ENCODE data around the gene KCNAB3.
"Not testable (repeated sequence)": the region's sequence is repeated elsewhere in the genome, so short reads cannot be mapped to it uniquely, and the experiment has no call there.

The KCNAB3 gene
- 13.6 to 17.5 reads per million in 2 donors for total RNA-seq

DNA sequence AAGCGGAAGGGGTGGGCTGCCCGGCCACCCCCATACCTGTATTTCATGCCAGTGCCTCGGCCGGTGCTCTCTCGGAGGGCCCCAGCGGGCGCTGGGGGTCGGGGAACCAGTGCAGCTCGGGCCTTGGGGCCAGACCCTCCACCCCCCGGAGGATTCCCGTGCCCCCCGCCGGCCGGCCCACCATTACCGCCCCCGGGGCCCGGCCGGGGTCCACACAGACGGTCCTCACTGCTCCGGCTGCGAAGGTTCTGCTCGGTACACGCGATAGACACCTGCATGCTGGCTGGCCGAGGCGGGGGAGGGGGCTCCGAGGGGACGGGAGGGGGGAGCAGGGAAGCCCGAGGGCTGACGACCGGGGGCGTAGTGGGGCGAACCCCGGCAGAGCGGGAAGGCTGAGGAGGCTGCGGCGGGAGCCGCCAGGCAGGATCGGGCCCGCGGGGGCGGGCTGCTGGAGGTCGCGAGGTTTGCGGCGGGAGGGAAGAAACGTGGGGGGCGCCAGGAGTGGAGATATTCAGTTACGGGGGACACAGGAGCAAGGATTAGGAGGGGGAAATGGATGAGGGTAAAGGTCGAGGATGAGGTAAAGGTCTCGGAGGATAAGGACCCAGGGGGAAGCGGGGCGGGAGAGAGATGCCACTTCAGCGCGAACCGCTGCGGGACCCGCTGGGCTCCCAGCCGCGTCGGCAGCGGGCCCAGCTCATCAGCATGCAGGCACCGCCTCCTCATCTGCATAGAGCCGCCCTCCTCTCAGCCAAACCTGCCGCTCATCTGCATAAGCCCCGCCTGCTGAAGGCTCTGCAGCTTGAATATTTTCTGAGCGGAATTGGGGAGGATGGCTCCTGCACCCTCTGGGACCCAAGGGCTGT is at the start of gene KCNAB3:
KCNAB3 (minus strand) TSS at position 699 of the 866 bp plus-strand sequence; CDS start at position 278, 421 bp downstream.
- no peak for DNase-seq

DNA sequence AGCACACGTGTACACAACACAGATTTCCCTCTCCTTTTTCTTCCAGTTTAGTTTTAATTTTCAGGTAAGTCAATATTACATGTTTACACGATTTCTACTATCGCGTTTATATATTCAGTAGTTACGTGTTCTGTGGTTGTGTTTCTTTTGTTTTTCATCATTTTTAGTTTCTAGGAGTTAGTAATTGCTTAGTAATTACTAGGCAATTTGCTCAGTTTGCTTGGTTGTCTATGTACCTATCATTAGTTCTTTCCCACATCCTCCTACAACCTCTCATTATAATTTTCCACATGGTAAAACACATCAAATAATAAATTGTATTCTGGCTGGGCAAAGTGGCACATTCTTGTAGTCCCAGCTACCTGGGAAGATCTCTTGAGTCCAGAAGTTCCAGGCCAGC is 48.1 kb upstream of the KCNAB3 start:
- no peak for DNase-seq

DNA sequence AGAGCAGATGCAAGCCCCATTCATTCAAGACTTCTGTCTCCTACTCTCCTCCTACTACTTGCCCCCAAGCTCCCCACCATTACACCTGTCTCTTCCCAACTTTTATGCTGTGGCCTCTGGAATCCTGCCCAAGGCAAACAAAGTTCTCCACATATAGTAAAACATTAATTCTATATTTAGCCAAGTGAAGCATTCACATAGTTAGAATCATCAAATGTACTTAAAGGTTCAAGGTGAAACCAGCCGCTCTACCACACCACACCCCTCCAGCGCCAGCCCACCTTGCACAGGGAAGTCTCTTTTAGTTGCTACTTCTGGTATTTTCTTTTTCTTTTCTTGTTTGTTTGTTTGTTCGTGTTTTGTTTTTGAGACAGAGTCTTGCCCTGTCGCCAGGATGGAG is 47.4 kb upstream of the KCNAB3 start:
- no peak for DNase-seq

DNA sequence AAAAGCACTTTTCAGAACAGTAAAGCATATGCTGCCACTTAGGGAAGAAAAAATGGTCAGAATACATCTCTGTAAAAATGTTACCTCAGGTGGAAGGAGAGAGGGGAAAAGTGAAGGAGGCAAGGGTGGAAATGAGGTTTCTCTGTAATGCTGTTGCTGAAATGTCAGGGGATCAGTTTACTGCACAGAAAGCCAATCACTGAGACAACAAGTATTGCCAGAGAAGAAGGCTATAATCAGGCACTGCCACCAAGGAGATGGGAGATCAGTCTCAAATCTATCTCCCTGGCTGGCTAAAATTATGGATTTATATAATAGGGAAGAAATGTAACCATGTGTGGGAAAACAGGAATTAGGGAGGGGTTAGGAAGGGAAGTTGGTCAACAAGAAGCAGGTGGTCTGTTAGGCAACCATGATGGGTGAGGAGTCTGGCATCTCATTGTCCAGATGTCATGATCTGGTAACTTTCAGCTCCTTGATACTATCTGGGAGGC is 45.0 kb upstream of the KCNAB3 start:
- DNase-seq, result no peak

DNA sequence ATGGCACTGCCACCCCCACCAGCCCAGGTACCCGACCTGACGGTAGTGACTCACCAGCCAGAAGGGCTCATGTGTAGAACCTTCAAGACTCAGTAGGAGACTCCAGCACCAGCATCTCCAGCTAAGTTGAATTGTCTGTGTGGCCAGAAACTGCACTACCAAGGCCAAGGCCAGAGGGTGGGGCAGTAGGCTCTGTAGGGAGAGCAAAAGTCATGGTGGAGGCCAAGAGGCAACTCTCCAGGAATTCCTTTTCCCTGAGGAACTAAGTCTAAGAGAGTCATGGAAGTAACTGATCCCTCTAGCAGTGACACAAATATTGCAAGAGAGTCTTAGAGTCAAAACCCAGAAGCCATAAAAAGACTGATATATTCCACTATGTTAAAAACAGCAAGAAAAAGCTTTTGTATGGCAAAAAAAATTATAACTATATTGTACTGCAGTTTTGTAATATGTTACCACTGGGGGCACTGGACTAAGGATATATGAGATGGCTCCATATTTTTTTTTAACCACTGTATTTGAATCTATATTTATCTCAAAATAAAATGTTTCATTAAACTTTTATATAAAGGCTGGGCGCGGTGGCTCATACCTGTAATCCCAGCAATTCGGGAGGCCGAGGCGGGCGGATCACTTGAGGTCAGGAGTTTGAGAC is 42.6 kb upstream of the KCNAB3 start:
- no peak for DNase-seq

DNA sequence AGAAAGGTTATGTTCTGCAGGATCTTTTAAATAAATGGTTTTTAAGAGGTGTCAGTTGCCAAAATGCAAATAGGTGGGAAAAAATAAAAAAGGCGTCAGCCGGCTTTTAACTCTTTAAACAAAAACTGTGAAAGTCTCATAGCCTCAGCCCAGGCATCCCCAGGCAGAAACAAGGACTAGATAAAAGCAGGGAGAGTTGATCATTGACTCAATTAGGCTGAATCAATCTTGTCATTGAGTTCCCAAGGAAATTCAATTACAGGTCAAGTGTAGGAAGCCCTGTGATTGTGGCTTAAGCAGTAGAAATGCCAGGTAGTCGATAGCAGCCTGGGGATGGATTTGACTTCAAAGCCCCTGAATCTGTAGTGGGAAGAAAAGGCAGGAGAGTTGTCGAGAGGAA is 42.0 kb upstream of the KCNAB3 start:
- DNase-seq, result no peak

DNA sequence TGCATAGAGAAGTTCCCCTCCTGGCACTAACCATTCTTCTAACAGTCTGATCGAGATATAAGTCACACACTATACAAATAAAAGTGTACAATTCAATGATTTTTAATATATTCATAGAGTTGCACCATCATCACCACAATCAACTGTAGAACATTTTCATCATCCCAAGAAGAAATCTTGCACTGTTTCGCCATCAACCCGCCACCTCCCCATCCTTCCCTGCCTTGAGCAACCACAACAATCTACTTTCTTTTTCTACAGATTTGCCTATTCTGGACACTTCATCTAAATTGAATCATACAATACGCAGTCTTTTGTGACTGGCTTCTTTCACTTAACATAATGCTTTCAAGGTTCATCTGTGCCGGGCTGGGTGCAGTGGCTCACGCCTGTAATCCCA is 39.8 kb upstream of the KCNAB3 start:
- no peak for DNase-seq

DNA sequence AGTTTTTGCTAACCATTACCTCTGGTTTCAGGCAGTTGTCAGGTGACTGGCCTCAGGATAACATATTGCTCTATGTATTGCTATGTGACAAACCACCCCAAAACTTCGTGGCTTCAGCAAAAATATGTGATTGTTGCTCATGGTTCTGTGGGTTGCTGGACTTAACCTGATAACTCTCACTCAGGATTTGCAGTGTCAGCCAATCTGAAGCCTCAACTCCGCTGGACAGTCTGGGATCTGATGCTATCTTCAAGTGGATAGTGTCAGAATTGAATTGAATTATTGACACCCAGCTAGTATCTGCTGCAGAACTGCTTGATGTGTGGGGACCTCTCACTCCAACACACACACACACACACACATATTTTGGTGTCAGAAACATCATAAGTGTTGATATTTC is 38.1 kb upstream of the KCNAB3 start:
- DNase-seq, result no peak

DNA sequence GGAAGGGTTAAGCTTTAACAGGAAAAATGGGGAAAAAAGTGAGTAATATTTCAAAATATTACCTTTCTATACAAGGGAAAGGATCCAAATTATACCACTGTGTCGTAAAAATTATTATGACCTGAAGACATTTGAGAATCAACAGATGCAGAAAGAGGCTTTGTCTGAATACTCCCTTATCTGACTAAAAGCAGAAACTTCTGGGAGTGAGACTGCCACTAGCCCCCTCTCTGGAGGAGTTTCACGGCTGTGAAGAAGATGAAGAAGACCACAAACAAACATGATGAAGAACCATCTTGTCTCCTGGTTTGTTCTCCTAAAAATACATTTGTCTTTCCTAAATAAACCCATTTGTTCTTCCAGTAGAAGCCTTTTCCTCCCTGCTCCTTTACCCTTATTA is 31.8 kb upstream of the KCNAB3 start:
- DNase-seq, result no peak

DNA sequence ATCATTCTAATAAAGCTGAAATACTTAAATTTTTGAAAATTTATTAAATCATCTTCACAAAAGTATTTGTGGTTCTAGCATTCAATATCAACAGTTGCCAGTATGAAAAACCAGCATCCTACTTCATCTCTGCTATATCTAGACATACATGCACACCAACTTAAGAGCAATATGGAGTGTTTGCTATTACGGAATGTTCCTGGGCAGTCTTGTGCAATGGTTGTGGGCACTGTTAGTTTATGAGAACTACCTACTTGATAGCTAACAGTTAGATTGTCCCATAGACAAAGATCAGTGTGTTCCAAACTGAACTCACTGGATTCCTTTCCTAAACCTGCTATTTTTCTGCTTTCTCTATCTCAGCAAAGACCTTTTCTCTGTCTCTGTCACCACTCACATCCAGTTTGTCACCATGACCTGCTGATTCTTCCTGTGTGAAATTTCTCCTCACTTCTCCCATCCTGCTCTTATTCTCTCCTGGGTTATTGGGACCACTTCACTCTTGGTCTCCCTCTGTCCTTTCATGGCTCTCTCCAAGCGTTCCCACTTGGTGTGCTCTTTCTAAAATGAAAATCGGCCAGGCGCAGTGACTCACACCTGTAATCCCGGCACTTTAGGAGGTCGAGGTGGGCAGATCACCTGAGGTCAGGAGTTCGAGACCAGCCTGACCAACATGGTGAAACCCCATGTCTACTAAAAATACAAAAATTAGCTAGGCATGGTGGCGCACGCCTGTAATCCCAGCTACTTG is 30.0 kb upstream of the KCNAB3 start:
- DNase-seq, result no peak

DNA sequence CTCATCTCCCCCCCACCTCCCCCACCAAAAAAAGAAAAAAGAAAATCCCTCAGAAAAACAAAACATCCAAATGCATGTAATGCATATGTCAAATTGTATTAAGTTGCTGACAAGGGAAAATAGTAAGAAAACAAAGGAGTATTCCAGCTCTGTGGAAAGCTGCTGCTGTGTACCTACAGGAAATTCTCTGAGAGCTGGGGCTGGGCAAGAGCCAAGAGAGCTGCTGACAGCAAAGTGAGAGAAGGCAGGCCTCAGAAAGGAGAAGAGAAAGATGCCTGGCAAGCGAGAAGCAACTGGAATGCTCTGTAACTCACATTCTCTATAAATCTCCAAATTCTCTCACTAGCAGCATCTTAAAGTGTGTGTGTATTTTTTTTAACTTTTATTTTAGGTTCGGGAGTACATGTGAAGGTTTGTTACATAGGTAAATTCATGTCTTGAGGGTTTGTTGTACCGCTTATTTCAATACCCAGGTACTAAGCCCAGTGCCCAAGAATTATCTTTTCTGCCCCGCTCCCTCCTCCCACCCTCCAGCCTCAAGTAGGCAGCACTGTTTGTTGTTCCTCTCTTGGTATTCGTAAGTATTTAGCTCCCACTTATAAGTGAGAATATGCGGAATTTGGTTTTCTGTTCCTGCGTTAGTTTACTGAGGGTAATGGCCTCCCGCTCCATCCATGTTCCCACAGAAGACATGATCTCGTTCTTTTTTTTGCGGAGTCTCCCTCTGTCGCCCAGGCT is 26.7 kb upstream of the KCNAB3 start:
- DNase-seq, result no peak

DNA sequence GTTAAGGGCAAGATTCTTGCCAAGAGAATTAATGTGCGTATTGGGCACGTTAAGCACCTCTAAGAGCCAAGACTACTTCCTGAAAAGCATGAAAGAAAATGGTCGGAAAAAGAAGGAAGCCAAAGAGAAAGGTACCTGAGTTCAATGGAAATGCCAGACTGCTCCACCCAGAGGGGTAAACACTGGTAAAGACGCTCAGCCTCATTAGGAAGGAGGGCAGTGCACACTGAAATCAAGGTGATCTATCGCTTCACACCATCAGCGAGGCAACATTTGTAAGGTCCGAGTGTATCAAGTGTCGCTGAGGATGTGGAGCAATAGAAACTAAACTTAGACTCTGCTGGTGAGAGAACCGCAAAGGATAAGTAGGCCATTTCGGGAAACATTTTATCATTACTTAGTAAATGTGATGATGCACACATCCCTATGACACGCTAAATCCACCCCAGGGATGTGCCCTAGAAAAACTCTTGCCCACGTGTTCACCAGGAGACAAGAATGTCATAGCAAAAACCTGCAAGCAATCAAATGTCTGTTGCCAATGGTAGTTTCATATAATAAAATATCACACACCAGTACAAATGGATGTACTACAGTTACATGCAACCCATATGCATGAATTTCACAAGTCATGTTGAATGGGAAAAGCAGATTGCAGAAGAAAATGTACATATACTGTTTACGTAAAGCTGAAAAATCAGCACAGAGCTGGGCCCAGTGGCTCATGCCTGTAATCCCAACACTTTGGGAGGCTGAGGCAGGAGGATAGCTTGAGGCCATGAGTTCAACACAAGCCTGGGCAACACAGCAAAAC is 26.0 kb upstream of the KCNAB3 start:
- no peak for DNase-seq

DNA sequence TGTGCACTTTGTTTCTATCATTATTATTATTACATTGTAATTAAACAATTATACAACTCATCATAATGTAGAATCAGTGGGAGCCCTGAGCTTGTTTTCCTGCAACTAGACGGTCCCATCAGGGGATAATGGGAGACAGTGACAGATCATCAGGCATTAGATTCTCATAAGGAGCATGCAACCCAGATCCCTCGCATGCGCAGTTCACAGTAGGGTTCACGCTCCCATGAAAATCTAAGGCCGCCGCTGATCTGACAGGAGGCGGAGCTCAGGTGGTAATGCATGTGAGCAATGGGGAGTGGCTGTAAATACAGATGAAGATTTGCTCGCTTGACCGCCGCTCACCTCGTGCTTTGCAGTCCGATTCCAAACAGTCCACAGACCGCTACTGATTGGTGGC is 23.6 kb upstream of the KCNAB3 start:
- not testable (repeated sequence) for DNase-seq

DNA sequence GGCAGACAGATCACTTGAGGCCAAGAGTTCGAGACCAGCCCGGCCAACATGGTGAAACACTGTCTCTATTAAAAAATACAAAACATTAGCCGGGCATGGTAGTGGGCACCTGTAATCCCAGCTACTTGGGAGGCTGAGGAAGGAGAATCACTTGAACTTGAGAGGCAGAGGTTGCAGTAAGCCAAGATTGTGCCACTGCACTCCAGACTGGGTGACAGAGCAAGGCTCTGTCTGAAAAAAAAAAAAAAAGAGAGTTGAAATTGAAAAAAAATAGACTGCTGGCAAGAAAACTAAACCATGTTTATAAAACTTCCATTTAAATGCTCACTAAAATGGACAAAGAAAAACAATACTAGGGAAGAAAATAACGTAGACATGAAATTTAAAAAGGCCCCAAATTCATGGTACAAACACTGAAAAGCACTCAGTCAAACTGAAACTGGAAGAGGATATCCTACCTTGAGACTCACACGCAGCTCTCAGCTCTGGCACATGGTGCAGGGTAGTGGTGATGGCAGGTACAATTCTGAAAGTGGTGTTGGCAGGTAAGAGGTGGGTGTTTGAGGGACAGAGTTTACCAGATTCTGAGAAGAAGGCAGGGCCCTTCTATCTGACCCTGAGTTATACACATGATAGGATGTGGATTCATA is 21.6 kb upstream of the KCNAB3 start:
- no peak for DNase-seq

DNA sequence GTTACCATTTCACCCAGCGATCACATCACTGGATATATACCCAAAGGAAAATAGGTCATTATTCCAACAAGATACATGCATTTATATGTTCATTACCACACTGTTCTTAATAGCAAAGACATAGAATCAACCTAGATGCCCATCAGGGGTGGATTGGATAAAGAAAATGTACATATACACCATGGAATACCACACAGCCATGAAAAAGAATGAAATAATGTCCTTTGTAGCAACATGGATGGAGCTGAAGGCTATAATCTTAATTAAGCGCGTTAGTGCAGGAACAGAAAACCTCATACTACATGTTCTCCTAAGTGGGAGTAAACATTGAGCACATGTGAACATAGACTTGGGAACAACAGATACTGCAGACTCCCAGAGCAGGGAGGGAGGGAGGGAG is 20.9 kb upstream of the KCNAB3 start:
- no peak for DNase-seq

DNA sequence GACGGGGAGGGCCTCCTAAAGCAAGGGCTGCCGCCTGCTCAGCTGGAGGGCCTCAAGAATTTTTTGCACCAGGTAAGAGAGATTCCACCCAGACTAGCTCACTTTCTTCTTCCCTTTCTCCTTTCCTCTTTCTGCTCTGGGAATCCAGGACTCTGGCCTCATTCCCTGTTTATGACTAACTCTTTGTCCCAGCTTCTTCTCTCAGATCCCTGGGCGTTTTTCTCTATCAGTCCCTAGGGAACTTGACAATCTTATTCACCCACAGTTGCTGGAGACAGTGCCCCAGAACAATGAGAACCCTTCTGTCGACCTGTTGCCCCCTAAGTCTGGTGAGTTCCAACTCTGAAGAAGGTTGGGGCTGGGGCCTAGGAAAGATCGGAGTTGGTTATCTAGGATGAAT is 18.0 kb upstream of the KCNAB3 start:
- no peak for DNase-seq

DNA sequence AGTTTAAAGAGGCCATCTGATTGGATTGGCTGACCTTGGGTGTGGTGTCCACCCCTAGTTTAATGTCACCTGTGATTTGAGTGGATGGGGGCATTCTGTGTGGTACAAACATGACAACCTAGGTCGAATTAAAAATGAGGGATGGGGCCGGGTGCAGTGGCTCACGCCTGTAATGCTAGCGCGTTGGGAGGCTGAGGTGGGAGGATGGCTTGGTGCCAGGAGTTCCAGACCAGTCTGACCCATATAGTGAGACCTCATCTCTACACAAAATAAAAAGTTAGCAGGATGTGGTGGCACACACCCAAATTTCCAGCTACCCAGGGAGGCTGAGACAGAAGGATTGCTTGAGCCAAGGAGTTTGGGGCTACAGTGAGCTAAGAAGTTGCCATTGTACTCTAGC is 16.8 kb upstream of the KCNAB3 start:
- no peak for DNase-seq

DNA sequence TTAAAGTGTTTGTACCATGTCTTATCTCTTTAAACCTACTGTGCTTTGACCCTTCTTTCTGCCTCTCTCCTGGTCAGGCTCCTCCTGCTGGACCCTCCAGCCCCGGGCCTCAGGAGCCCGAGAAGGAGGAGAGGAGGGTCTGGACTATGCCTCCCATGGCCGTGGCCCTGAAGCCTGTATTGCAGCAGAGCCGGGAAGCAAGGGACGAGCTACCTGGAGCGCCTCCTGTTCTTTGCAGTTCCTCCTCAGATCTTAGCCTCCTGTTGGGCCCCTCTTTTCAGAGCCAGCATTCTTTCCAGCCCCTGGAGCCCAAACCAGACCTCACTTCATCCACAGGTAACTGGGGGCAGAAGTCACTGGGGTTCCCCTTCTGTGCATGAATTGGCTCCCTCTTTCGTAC is 16.0 kb upstream of the KCNAB3 start:
- no peak for DNase-seq

DNA sequence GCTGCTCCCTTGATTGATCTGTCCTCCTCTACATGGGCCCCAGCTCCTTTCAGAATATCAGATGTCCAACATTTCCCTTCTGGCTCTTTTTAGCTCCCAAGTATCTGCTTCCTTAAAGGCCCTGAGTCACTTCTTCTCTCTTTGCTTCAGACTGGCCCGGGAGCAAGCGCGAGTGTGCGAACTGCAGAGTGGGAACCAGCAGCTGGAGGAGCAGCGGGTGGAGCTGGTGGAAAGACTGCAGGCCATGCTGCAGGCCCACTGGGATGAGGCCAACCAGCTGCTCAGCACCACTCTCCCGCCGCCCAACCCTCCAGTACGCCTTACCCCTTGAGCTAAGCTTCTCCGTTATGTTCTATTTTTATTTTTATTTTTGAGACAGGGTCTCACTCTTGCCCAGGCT is 14.7 kb upstream of the KCNAB3 start:
- no peak for DNase-seq

DNA sequence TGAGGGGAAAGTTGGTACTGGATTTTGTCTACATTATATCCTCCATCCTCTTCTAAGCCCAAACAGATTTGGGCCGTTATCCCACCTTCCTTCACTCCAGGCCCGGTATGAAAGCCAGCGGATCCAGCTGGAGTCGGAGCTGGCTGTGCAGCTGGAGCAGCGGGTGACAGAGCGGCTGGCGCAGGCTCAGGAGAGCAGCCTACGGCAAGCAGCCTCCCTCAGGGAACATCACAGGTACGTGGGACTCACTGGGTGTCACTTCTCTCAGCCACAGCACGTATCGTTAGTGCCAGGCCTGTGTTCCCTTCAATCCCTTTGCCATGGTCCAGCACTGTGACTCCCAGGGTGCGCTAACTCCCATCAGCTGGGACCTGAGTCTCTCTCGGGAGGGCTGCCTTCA is 13.6 kb upstream of the KCNAB3 start:
- no peak for DNase-seq

DNA sequence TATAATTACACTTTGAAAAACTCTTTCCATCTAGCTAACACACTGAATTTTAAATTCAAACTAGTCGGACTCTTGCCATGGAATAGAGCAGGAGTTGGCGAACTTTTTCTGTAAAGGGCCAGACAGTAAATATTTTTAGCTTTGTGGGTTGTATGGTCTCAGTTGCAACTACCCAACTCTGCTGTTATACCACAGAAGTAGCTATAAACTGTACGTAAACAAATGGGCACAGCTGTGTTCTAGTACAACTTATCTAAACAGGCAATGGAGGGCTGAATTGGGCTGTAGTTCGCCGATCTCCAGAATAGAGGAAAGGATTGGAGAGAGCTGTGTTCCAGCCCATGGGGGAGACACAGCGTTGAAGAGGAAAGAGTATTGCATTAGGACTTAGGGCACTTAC is 11.1 kb upstream of the KCNAB3 start:
- DNase-seq, result no peak
